Hepatocyte (in vitro differentiated cells): ENCODE results near the gene OR51V1. TPM values are rescaled to one million over a fixed set of nuclear protein-coding genes. Genes with fewer than 3 reads are reported as not detected.
"Not testable (repeated sequence)": the region's sequence is repeated elsewhere in the genome, so short reads cannot be mapped to it uniquely, and the experiment has no call there.

Experiments used
- DNase-seq: peaks from one replicate; pipeline ENCODE4 v3.0.0-alpha.2; 2016; ENCODE audit warnings: low spot score
- H2AFZ ChIP-seq: fragments of 200-600 bp; sonication (generic); 2 replicates; pipeline ENCODE4 v1.6.0; 2016; ENCODE audit warnings: antibody characterized with exemption, mild to moderate bottlenecking
- H3K27ac ChIP-seq: fragments of 200-600 bp; sonication (generic); 2 replicates; pipeline ENCODE4 v1.5.1; 2016; ENCODE audit warnings: mild to moderate bottlenecking
- H3K27me3 ChIP-seq: fragments of 200-600 bp; sonication (generic); 2 replicates; pipeline ENCODE4 v1.6.1; 2016
- H3K36me3 ChIP-seq: fragments of 200-600 bp; sonication (generic); replicated peaks from 2 replicates; pipeline ENCODE4 v1.5.1; 2016; ENCODE audit warnings: low read depth; ENCODE audit not compliant: insufficient read depth
- H3K4me1 ChIP-seq: fragments of 200-600 bp; sonication (generic); 2 replicates; pipeline ENCODE4 v1.5.1; 2016; ENCODE audit warnings: mild to moderate bottlenecking, moderate library complexity; ENCODE audit not compliant: insufficient read depth
- H3K4me2 ChIP-seq: fragments of 200-600 bp; sonication (generic); 2 replicates; pipeline ENCODE4 v1.6.0; 2016
- H3K4me3 ChIP-seq: fragments of 200-600 bp; sonication (generic); 2 replicates; pipeline ENCODE4 v1.5.1; 2016; ENCODE audit warnings: mild to moderate bottlenecking
- H3K79me2 ChIP-seq: fragments of 200-600 bp; sonication (generic); 2 replicates; pipeline ENCODE4 v1.6.0; 2017; ENCODE audit warnings: mild to moderate bottlenecking
- H3K9me2 ChIP-seq: fragments of 200-600 bp; sonication (generic); replicated peaks from 2 replicates; pipeline ENCODE4 v1.6.0; 2017; ENCODE audit warnings: mild to moderate bottlenecking; ENCODE audit not compliant: insufficient read depth
- H3K9me3 ChIP-seq: fragments of 200-600 bp; sonication (generic); 2 replicates; pipeline ENCODE4 v1.5.1; 2016; ENCODE audit warnings: low read depth, mild to moderate bottlenecking
- H4K20me1 ChIP-seq: fragments of 200-600 bp; sonication (generic); 2 replicates; pipeline ENCODE4 v1.6.0; 2016; ENCODE audit warnings: mild to moderate bottlenecking; ENCODE audit not compliant: insufficient read depth, poor library complexity, severe bottlenecking
- EZH2 ChIP-seq: fragments of 200-600 bp; sonication (generic); IDR thresholded peaks from 2 replicates; pipeline ENCODE4 v1.6.1; 2016; ENCODE audit warnings: antibody characterized with exemption, mild to moderate bottlenecking, borderline replicate concordance
- EZH2phosphoT487 ChIP-seq: fragments of 200-600 bp; sonication (generic); IDR thresholded peaks from one replicate; pipeline ENCODE4 v1.6.1; 2018; ENCODE audit warnings: antibody characterized with exemption, mild to moderate bottlenecking, low read depth, moderate library complexity; ENCODE audit not compliant: unreplicated experiment, severe bottlenecking
- WGBS: methylation state at CpG from one replicate; pipeline ENCODE4 v1.1.6; 2016; ENCODE audit warnings: low lambda C conversion rate; ENCODE audit errors: missing lambda C conversion rate; 5-methylcytosine and 5-hydroxymethylcytosine counted together
- polyA plus RNA-seq: library from polyadenylated mRNA; unstranded; fragments of >200 nt; fragmentation: Nextera tagmentation; extraction: Ambion mirVana; gene quantifications from 2 replicates; pipeline ENCODE4 v1.2.1, GENCODE V29; 2016
- total RNA-seq: library from RNA; depleted of rRNA; stranded (reverse); fragments of >200 nt; gene quantifications from 2 replicates; pipeline ENCODE4 v1.2.3, GENCODE V29; 2014
- TF ChIP-seq, protein P1 (sequence below): fragments of 200-600 bp; sonication (generic); IDR thresholded peaks from 2 replicates; pipeline ENCODE4 v1.5.1; 2016; ENCODE audit warnings: antibody characterized with exemption, mild to moderate bottlenecking; ENCODE audit not compliant: poor library complexity

The OR51V1 gene
- total and polyA plus RNA-seq, 2 experiments from 2014 or later, result not detected

DNA sequence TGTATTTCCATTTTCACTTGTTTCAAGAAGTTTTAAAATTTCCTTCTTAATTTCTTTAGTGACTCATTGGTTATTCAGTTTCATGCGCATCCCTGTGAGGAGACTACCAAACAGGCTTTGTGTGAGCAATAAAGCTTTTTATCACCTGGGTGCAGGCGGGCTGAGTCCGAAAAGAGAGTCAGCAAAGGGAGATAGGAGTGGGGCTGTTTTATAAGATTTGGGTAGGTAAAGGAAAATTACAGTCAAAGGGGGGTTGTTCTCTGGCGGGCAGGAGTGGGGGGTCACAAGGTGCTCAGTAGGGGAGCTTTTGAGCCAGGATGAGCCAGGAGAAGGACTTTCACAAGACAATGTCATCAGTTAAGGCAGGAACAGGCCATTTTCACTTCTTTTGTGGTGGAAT is 40.3 kb downstream of the OR51V1 start:
- H3K9me2 ChIP-seq, H3K4me3 ChIP-seq, H4K20me1 ChIP-seq, DNase-seq, H3K4me2 ChIP-seq, H3K27me3 ChIP-seq, H3K27ac ChIP-seq, H3K9me3 ChIP-seq, H3K4me1 ChIP-seq, H2AFZ ChIP-seq, H3K79me2 ChIP-seq, H3K36me3 ChIP-seq: not testable (repeated sequence)
- 95% methylated on average over 4 of the region's 4 CpGs for WGBS

DNA sequence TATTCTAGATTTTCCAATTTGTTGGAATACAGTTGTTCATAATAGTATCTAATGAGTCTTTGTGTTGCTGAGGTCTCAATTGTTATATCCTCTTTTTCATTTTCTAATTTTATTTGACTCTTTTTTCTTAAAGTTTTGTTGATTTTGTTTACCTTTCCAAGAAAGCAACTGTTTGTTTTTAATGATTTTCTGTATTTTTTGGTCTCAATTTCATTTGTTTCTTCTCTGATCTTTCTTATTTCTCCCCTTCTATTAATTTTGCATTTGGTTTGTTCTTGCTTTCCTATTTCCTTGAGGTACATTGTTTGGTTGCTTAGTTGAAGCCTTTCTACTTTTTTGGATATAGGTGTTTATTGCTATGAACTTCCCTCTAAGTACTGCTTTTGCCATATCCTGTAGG is 40.7 kb downstream of the OR51V1 start:
- H4K20me1 ChIP-seq, result no peaks in the 10 kb centered on the region
- no peak overlapping the region for H3K4me3 ChIP-seq
- no peaks in the 10 kb centered on the region for H3K4me1 ChIP-seq
- DNase-seq, result no peak
- TF ChIP-seq, protein P1, sequence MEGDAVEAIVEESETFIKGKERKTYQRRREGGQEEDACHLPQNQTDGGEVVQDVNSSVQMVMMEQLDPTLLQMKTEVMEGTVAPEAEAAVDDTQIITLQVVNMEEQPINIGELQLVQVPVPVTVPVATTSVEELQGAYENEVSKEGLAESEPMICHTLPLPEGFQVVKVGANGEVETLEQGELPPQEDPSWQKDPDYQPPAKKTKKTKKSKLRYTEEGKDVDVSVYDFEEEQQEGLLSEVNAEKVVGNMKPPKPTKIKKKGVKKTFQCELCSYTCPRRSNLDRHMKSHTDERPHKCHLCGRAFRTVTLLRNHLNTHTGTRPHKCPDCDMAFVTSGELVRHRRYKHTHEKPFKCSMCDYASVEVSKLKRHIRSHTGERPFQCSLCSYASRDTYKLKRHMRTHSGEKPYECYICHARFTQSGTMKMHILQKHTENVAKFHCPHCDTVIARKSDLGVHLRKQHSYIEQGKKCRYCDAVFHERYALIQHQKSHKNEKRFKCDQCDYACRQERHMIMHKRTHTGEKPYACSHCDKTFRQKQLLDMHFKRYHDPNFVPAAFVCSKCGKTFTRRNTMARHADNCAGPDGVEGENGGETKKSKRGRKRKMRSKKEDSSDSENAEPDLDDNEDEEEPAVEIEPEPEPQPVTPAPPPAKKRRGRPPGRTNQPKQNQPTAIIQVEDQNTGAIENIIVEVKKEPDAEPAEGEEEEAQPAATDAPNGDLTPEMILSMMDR, result no peak
- no peak for TF ChIP-seq EZH2
- TF ChIP-seq EZH2phosphoT487, result no peak
- H3K36me3 ChIP-seq, result no peaks in the 10 kb centered on the region
- H3K4me2 ChIP-seq, result no peak overlapping the region
- H2AFZ ChIP-seq, result no peak overlapping the region
- no peak overlapping the region for H3K27ac ChIP-seq
- no peaks in the 10 kb centered on the region for H3K9me3 ChIP-seq
- H3K79me2 ChIP-seq, result no peaks in the 10 kb centered on the region
- H3K9me2 ChIP-seq, result no peaks in the 10 kb centered on the region
- peaks cover 4% of the 10 kb centered on the region for H3K27me3 ChIP-seq

- peaks cover 4% of the 10 kb centered on the region for H3K27me3 ChIP-seq
- H3K79me2 ChIP-seq, result no peaks in the 10 kb centered on the region
- no peaks in the 10 kb centered on the region for H3K9me2 ChIP-seq
- no peak within 1 kb of the TSS for H3K4me3 ChIP-seq
- H2AFZ ChIP-seq, result no peak within 1 kb of the TSS
- DNase-seq, result no peak
- H3K4me1 ChIP-seq, result no peaks in the 10 kb centered on the region
- H3K4me2 ChIP-seq, result no peak within 1 kb of the TSS
- H4K20me1 ChIP-seq, result no peaks in the 10 kb centered on the region
- 77% methylated on average over 3 of the region's 3 CpGs for WGBS
- TF ChIP-seq EZH2phosphoT487, result no peak
- TF ChIP-seq, protein P1, result no peak
- no peak for TF ChIP-seq EZH2
- H3K36me3 ChIP-seq, result no peaks in the 10 kb centered on the region
- no peaks in the 10 kb centered on the region for H3K9me3 ChIP-seq
- H3K27ac ChIP-seq, result no peak within 1 kb of the TSS
Measured at GRCh38 chr11:5154657-5155056, 45.8 kb downstream of the OR51V1 start, which contains the start of gene OR52A1. Gene OR52A1 (minus strand): TSS chr11:5154757. CDS start chr11:5152369, 2,388 bp downstream.

DNA sequence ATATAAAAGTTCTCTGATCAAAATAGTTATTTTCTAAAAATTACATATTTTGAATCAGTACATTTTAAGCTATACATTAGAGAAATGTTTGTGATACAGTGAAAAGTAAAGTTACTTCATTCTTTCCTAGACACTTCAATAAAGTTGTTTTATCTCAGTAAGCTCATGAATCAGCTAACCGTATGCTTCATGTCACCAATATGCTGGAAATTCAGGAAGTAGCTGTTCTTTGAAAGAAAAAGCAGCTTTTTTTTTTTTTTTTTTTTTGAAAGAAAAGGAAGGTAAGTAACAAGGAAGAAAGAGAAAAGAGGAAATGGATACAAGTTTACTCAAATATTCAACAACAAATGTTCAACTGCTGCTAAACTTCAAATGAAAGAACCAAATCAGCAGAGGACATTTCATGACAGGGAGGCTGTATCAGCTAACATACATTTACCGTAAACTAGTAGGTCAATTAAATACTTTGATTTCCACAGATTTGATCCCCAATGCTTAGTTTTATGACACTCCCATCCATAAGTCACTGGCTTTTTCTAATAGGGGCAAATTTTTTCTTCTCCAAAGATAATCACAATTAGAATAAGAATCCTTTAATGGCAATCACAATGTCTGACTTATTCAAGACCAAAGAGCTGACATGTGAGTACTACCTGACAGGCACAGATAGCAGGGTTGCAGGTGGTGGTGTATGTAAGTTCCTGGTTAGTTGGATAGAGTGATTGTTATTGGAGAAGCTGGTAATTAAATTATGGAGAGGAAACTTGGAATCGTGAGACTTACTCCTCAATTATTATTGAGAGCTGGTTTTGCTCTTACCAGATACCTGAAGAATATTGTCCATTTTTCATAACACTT is 46.7 kb downstream of the OR51V1 start:
- no peaks in the 10 kb centered on the region for H3K36me3 ChIP-seq
- H3K4me1 ChIP-seq, result no peaks in the 10 kb centered on the region
- H3K79me2 ChIP-seq, result no peaks in the 10 kb centered on the region
- H3K9me3 ChIP-seq, result no peaks in the 10 kb centered on the region
- no peak overlapping the region for H3K27ac ChIP-seq
- peaks cover 4% of the 10 kb centered on the region for H3K27me3 ChIP-seq
- no peaks in the 10 kb centered on the region for H4K20me1 ChIP-seq
- H3K4me2 ChIP-seq, result no peak overlapping the region
- no peaks in the 10 kb centered on the region for H3K9me2 ChIP-seq
- TF ChIP-seq EZH2phosphoT487 (no peak), EZH2 (no peak)
- TF ChIP-seq, protein P1, result no peak
- no peak overlapping the region for H2AFZ ChIP-seq
- no peak for DNase-seq
- H3K4me3 ChIP-seq, result no peak overlapping the region
- 83% methylated on average over 3 of the region's 3 CpGs for WGBS
